ENCODE results near the gene FOXP3.

GRCh38 chrX:49233176-49233575, 31.3 kb downstream of the FOXP3 start, which contains the start of gene CACNA1F:
- no peak for TF ChIP-seq CTCF (IDR thresholded peaks at IDR 0.05)
- no peak for TF ChIP-seq POLR2A (IDR thresholded peaks at IDR 0.05)
